PC-3 (cell line): ENCODE data around the gene DAB1. TPM values are rescaled to one million over a fixed set of nuclear protein-coding genes. Genes with fewer than 3 reads are reported as not detected.

Experiments used
- ATAC-seq: fragments of 200-7000 bp; cut with Tn5 transposase; 2 replicates; pipeline ENCODE4 v1.9.1; 2020; ENCODE audit warnings: mild to moderate bottlenecking, moderate library complexity
- BruUV-seq: library from RNA; stranded (reverse); fragments of 400-500 nt; replicated peaks from 2 replicates; lab custom pipeline; 2021; lab: Mats Ljungman, UMichigan
- CTCF ChIA-PET: fragments of 300-600 bp; sonication (Branson Sonifier 250); formaldehyde crosslinking; loops from one replicate; lab custom pipeline; 2022; ENCODE audit warnings: antibody characterized with exemption; lab: Charles Lee
- POLR2A ChIA-PET: fragments of 300-600 bp; sonication (Branson Sonifier 250); formaldehyde crosslinking; loops from one replicate; lab custom pipeline; 2022; ENCODE audit warnings: antibody characterized with exemption; ENCODE audit not compliant: unreplicated experiment; lab: Charles Lee
- DNase-seq: peaks from one replicate; pipeline ENCODE4 v3.0.0-alpha.2; 2015
- H2AFZ ChIP-seq: fragments of 300-600 bp; sonication (generic); 2 replicates; pipeline ENCODE4 v1.6.0; 2016; ENCODE audit warnings: antibody characterized with exemption, low read length
- H3F3A ChIP-seq: fragments of 300-600 bp; sonication (generic); one replicate; pipeline ENCODE4 v1.6.0; 2017; ENCODE audit warnings: antibody characterized with exemption, low read length, control low read depth, mild to moderate bottlenecking; ENCODE audit not compliant: unreplicated experiment
- H3K27ac ChIP-seq: fragments of 300-600 bp; sonication (generic); 2 replicates; pipeline ENCODE4 v1.5.1; 2016; ENCODE audit warnings: mild to moderate bottlenecking, low read length
- H3K27me3 ChIP-seq: fragments of 300-600 bp; sonication (generic); 2 replicates; pipeline ENCODE4 v1.6.1; 2016; ENCODE audit warnings: low read length, mixed read lengths
- H3K36me3 ChIP-seq: fragments of 300-600 bp; sonication (generic); 2 replicates; pipeline ENCODE4 v1.6.1; 2016; ENCODE audit warnings: low read depth, mixed run types, low read length, mixed read lengths
- H3K4me1 ChIP-seq: fragments of 300-600 bp; sonication (generic); 2 replicates; pipeline ENCODE4 v1.5.1; 2016; ENCODE audit warnings: low read length; ENCODE audit not compliant: insufficient read depth
- H3K4me2 ChIP-seq: fragments of 300-600 bp; sonication (generic); 2 replicates; pipeline ENCODE4 v1.6.0; 2016; ENCODE audit warnings: low read length
- H3K4me3 ChIP-seq: fragments of 300-600 bp; sonication (generic); 2 replicates; pipeline ENCODE4 v1.5.1; 2016; ENCODE audit warnings: mild to moderate bottlenecking, low read length, mixed read lengths
- H3K79me2 ChIP-seq: fragments of 300-600 bp; sonication (generic); 2 replicates; pipeline ENCODE4 v1.6.1; 2017; ENCODE audit warnings: low read length, mixed read lengths
- H3K9ac ChIP-seq: fragments of 300-600 bp; sonication (generic); 2 replicates; pipeline ENCODE4 v1.6.0; 2016; ENCODE audit warnings: mild to moderate bottlenecking, low read length
- H3K9me2 ChIP-seq: fragments of 300-600 bp; sonication (generic); replicated peaks from 2 replicates; pipeline ENCODE4 v1.6.1; 2016; ENCODE audit warnings: mixed run types, low read length, mixed read lengths
- H3K9me3 ChIP-seq: fragments of 300-600 bp; sonication (generic); 2 replicates; pipeline ENCODE4 v1.6.1; 2016; ENCODE audit warnings: low read length, mixed read lengths
- H4K20me1 ChIP-seq: fragments of 300-600 bp; sonication (generic); 2 replicates; pipeline ENCODE4 v1.6.1; 2016; ENCODE audit warnings: low read length, mixed read lengths
- EZH2 ChIP-seq: fragments of 300-600 bp; sonication (generic); IDR thresholded peaks from one replicate; pipeline ENCODE4 v1.6.1; 2017; ENCODE audit warnings: antibody characterized with exemption, mild to moderate bottlenecking, low read length; ENCODE audit not compliant: unreplicated experiment
- EZH2phosphoT487 ChIP-seq: fragments of 300-600 bp; sonication (generic); IDR thresholded peaks from 2 replicates; pipeline ENCODE4 v1.6.1; 2018; ENCODE audit warnings: mild to moderate bottlenecking, antibody characterized with exemption, low read length, borderline replicate concordance
- intact Hi-C: fragments of 100-400 bp; cut with micrococcal nuclease; formaldehyde crosslinking; loops from 2 replicates; pipeline ENCODE4 v1.9.0; 2023
- total RNA-seq: library from RNA; depleted of rRNA; stranded (reverse); fragments of >200 nt; gene quantifications from 2 replicates; pipeline ENCODE4 v1.2.3, GENCODE V29; 2014
- TF ChIP-seq, protein P1 (sequence below): fragments of 300-600 bp; sonication (generic); conservative IDR thresholded peaks from 2 replicates; pipeline ENCODE4 v1.5.1; 2017; ENCODE audit warnings: antibody characterized with exemption, low read depth, mild to moderate bottlenecking, low read length

DAB1 gene
- total RNA-seq, 1 experiment from 2014 or later = not detected

DNA sequence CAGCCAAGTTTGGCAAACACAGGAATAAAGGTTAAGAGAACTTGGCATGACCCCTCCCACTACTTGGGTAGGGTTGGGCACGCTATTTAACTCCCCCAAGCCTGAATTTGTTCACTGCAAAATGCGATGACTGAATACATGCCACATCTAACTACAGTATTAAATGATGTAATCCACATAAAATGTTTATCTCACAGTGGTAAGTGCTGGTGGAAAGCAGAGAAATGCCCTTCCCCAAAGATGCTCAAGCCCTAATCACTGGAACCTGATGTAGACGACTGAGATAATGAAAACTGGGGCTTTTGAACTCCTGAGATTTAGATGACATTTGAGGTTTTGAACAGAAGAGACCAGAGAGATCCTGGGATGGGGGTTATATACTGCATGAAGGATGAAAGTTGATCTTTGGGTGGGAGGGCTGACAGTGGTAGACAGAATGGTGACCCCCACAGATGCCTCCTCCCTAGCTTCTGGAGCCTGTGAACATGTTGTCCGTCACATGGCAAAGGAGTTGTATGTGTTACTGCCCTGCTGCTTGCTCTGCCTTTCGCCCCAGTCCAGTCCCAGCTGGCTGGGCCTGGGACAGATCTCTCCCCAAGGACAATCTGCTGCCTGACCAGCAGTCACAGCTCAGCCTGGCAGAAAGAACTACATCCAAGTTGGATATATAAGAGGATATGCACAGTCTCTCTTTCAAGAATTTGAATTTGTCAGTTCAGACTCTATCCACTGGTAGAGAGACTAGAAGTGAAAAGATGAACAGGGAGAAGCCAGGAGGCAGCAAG lies 120.9 kb downstream of the DAB1 start:
- Histone ChIP-seq H3K27ac (no peak overlapping the region), H4K20me1 (no peaks in the 10 kb centered on the region), H3K4me1 (no peaks in the 10 kb centered on the region), H3K36me3 (no peaks in the 10 kb centered on the region), H3K4me2 (no peak overlapping the region), H3K9me2 (no peaks in the 10 kb centered on the region), H2AFZ (no peak overlapping the region), H3K79me2 (no peaks in the 10 kb centered on the region), H3F3A (no peaks in the 10 kb centered on the region), H3K27me3 (peaks cover 7% of the 10 kb centered on the region; the same call in 1 of the 2 replicates), H3K4me3 (no peak overlapping the region), H3K9ac (no peak overlapping the region), H3K9me3 (no peaks in the 10 kb centered on the region)
- POLR2A ChIA-PET = no interaction called here
- BruUV-seq = no TSS peak
- DNase-seq (no peak), ATAC-seq (no peak)
- CTCF ChIA-PET = no interaction called here
- intact Hi-C loops = no loop called here
- TF ChIP-seq, protein P1, sequence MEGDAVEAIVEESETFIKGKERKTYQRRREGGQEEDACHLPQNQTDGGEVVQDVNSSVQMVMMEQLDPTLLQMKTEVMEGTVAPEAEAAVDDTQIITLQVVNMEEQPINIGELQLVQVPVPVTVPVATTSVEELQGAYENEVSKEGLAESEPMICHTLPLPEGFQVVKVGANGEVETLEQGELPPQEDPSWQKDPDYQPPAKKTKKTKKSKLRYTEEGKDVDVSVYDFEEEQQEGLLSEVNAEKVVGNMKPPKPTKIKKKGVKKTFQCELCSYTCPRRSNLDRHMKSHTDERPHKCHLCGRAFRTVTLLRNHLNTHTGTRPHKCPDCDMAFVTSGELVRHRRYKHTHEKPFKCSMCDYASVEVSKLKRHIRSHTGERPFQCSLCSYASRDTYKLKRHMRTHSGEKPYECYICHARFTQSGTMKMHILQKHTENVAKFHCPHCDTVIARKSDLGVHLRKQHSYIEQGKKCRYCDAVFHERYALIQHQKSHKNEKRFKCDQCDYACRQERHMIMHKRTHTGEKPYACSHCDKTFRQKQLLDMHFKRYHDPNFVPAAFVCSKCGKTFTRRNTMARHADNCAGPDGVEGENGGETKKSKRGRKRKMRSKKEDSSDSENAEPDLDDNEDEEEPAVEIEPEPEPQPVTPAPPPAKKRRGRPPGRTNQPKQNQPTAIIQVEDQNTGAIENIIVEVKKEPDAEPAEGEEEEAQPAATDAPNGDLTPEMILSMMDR = no peak
- TF ChIP-seq EZH2phosphoT487 (no peak), EZH2 (no peak)

DNA sequence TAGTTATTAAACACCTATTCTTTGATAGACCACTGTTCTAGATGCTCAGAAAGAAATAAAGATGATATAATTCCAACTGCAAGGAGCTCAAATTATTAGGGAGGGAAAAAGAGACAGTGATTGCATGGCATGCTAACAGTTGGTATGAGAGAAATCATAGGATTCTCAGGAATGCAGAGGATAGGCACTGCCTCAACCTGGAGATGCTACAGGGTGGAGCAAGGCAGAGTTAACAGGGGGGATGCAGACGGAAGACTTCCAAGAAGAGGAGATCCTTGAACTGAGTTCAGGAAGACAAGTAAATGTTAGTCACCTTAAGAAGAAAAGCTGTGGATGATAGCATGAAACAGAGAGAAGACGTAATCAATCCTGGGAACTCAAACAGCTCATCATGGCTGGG lies 123.7 kb downstream of the DAB1 start:
- ChIA-PET POLR2A (no interaction called here), CTCF (no interaction called here)
- no peak overlapping the region for H2AFZ ChIP-seq
- H3K9me2 ChIP-seq = no peaks in the 10 kb centered on the region
- H3K27me3 ChIP-seq = peaks cover 7% of the 10 kb centered on the region; the same call in 1 of the 2 replicates
- no peak overlapping the region for H3K4me3 ChIP-seq
- no peak for DNase-seq
- no peaks in the 10 kb centered on the region for H3F3A ChIP-seq
- no peaks in the 10 kb centered on the region for H4K20me1 ChIP-seq
- intact Hi-C loops = no loop called here
- H3K4me2 ChIP-seq = no peak overlapping the region
- TF ChIP-seq EZH2 (no peak), EZH2phosphoT487 (no peak)
- TF ChIP-seq, protein P1 = no peak
- H3K4me1 ChIP-seq = no peaks in the 10 kb centered on the region
- H3K27ac ChIP-seq = no peak overlapping the region
- no peaks in the 10 kb centered on the region for H3K36me3 ChIP-seq
- ATAC-seq = no peak
- H3K79me2 ChIP-seq = no peaks in the 10 kb centered on the region
- H3K9me3 ChIP-seq = no peaks in the 10 kb centered on the region
- BruUV-seq = no TSS peak
- H3K9ac ChIP-seq = no peak overlapping the region

DNA sequence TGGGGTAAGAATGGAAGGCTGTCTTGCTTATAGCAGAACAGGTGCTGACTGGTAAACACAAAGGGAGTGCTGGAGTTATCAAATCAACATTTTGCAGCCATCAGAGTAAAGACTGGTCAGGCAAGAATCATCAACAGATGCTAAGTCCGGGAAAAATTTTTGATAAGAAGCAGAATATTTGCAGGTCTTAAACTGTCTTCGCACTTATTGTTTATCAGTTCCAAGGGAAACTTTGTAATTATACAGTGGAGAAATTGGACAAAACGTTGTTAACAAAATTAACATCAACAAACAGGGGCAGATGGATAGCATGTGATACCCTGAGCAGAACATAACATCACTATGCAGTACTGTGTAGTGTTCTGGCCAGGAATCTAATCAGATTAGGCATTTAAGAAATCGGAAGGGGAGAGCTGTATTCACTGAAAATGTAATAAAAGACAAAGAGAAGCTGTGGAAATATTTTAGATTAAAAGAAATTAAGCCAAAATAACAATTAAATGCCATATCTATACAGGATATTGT lies 127.1 kb downstream of the DAB1 start:
- Histone ChIP-seq H3K36me3 (no peaks in the 10 kb centered on the region), H3K4me2 (no peak overlapping the region), H3K79me2 (no peaks in the 10 kb centered on the region), H3K9me3 (no peaks in the 10 kb centered on the region), H3F3A (no peaks in the 10 kb centered on the region), H3K27ac (no peak overlapping the region), H3K4me1 (no peaks in the 10 kb centered on the region), H3K9ac (no peak overlapping the region), H3K27me3 (peaks cover 7% of the 10 kb centered on the region; the same call in 1 of the 2 replicates), H2AFZ (no peak overlapping the region), H3K9me2 (no peaks in the 10 kb centered on the region), H3K4me3 (no peak overlapping the region), H4K20me1 (no peaks in the 10 kb centered on the region)
- intact Hi-C loops = no loop called here
- DNase-seq (no peak), ATAC-seq (no peak)
- no TSS peak for BruUV-seq
- TF ChIP-seq EZH2 = no peak
- TF ChIP-seq EZH2phosphoT487 = no peak
- TF ChIP-seq, protein P1 = no peak
- ChIA-PET CTCF (no interaction called here), POLR2A (no interaction called here)
